ENCODE results near the gene STAC2. TPM values are rescaled to one million over a fixed set of nuclear protein-coding genes. Genes with fewer than 3 reads are reported as not detected.

STAC2 gene
- total and polyA plus RNA-seq, 9 of the 15 experiments (the other 6 are each of a cell fraction or from before 2014, with no cell fraction given), result not detected

DNA sequence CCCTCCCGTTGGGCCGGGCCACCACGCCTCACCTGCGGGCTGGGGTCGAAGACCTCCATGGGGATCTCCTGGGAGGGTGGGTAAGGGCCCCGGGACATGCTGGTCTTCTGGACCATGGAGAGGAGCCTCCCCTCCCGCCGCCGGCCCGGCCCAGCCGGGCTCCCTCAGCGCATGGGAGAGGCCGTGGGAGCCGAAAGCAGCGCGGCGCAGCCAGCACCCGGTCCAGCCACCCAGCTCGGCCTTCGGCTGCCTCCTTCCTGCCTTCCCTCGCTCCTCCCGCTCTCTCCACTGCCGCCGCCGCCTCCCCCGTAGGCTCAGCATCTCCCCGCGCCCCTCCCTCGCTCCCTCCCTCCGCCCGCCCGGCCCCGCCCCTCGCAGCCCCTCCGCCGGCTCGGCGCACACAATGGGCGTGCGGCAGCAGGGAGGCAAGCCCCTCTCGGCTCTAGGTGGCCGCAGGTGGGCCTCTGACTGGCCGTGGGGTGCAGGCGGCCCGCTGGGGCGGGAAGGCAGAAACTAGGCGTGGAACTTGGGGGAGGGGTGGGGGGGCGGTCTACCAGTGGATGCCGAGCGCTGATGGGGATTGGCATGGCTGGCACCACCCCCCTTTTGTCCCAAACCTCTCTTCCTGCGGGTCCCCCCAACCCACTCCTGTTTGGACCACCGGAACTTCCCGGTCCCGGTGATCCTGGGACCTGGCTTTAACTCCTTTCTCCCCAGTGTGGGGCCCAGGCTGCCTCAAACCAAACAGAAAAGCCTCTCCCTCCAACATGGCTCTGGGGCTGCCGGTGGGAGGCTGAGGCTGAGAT lies 28.2 kb downstream of the STAC2 start, which contains the start of gene CACNB1 (continued):
- TF ChIP-seq, protein P1, sequence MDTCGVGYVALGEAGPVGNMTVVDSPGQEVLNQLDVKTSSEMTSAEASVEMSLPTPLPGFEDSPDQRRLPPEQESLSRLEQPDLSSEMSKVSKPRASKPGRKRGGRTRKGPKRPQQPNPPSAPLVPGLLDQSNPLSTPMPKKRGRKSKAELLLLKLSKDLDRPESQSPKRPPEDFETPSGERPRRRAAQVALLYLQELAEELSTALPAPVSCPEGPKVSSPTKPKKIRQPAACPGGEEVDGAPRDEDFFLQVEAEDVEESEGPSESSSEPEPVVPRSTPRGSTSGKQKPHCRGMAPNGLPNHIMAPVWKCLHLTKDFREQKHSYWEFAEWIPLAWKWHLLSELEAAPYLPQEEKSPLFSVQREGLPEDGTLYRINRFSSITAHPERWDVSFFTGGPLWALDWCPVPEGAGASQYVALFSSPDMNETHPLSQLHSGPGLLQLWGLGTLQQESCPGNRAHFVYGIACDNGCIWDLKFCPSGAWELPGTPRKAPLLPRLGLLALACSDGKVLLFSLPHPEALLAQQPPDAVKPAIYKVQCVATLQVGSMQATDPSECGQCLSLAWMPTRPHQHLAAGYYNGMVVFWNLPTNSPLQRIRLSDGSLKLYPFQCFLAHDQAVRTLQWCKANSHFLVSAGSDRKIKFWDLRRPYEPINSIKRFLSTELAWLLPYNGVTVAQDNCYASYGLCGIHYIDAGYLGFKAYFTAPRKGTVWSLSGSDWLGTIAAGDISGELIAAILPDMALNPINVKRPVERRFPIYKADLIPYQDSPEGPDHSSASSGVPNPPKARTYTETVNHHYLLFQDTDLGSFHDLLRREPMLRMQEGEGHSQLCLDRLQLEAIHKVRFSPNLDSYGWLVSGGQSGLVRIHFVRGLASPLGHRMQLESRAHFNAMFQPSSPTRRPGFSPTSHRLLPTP (IDR thresholded peaks at IDR 0.05; ENCODE audit: borderline replicate concordance, extremely low read depth, insufficient read length), result no peak
- TF ChIP-seq ESRRA (IDR thresholded peaks at IDR 0.05; ENCODE audit: borderline replicate concordance, low read depth), result no peak
- no peak for TF ChIP-seq ZNF583 (CRISPR knock-in tag; IDR thresholded peaks at IDR 0.05)
- TF ChIP-seq TSC22D4 (tag; IDR thresholded peaks at IDR 0.05), result no peak
- TF ChIP-seq ELF2 (CRISPR knock-in tag; IDR thresholded peaks at IDR 0.05), result no peak
- TF ChIP-seq, protein P2, sequence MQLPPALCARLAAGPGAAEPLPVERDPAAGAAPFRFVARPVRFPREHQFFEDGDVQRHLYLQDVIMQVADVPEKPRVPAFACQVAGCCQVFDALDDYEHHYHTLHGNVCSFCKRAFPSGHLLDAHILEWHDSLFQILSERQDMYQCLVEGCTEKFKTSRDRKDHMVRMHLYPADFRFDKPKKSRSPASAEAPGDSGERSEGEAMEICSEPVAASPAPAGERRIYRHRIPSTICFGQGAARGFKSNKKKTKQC (CRISPR knock-in tag; IDR thresholded peaks at IDR 0.05), result no peak
- TF ChIP-seq, protein P3, sequence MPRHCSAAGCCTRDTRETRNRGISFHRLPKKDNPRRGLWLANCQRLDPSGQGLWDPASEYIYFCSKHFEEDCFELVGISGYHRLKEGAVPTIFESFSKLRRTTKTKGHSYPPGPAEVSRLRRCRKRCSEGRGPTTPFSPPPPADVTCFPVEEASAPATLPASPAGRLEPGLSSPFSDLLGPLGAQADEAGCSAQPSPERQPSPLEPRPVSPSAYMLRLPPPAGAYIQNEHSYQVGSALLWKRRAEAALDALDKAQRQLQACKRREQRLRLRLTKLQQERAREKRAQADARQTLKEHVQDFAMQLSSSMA (CRISPR knock-in tag; IDR thresholded peaks at IDR 0.05), result no peak
- TF ChIP-seq HNRNPLL (IDR thresholded peaks at IDR 0.05; ENCODE audit: low read depth, low read length, poor library complexity, severe bottlenecking), result no peak
- no peak for TF ChIP-seq CEBPB (tag; IDR thresholded peaks at IDR 0.05)
- no peak for TF ChIP-seq ZNF124 (CRISPR knock-in tag; IDR thresholded peaks at IDR 0.05)
- no peak for TF ChIP-seq SLC30A9 (CRISPR knock-in tag; IDR thresholded peaks at IDR 0.05)
- TF ChIP-seq DDX20 (tag; IDR thresholded peaks at IDR 0.05; ENCODE audit: low read depth), result no peak
- TF ChIP-seq EZH2 (IDR thresholded peaks at IDR 0.05; ENCODE audit: borderline replicate concordance, low read depth, low read length), result no peak
- no peak for TF ChIP-seq ASH1L (IDR thresholded peaks at IDR 0.05; ENCODE audit: borderline replicate concordance, low read depth, partially characterized antibody)
- peak; percentile 51 to 84; a peak in 3 of 4 replicates for TF ChIP-seq MAZ (CRISPR knock-in tag; conservative IDR thresholded peaks at IDR 0.05 in 1 of 2, IDR thresholded peaks at IDR 0.05 in 1 of 2)
- no peak for TF ChIP-seq EP300 (IDR thresholded peaks at IDR 0.05; ENCODE audit: low read length)
- peak; percentile 31 for TF ChIP-seq TBP (optimal IDR thresholded peaks at IDR 0.05; ENCODE audit: low read depth, low read length)
- no peak for TF ChIP-seq ZNF668 (CRISPR knock-in tag; IDR thresholded peaks at IDR 0.05)
- TF ChIP-seq KHSRP (IDR thresholded peaks at IDR 0.05), result no peak
- no peak for TF ChIP-seq HEY1 (CRISPR knock-in tag; IDR thresholded peaks at IDR 0.05; ENCODE audit: borderline replicate concordance)
- no peak for TF ChIP-seq RBM22 (IDR thresholded peaks at IDR 0.05; ENCODE audit: low read depth, low read length, poor library complexity, severe bottlenecking)
- TF ChIP-seq, protein P4, sequence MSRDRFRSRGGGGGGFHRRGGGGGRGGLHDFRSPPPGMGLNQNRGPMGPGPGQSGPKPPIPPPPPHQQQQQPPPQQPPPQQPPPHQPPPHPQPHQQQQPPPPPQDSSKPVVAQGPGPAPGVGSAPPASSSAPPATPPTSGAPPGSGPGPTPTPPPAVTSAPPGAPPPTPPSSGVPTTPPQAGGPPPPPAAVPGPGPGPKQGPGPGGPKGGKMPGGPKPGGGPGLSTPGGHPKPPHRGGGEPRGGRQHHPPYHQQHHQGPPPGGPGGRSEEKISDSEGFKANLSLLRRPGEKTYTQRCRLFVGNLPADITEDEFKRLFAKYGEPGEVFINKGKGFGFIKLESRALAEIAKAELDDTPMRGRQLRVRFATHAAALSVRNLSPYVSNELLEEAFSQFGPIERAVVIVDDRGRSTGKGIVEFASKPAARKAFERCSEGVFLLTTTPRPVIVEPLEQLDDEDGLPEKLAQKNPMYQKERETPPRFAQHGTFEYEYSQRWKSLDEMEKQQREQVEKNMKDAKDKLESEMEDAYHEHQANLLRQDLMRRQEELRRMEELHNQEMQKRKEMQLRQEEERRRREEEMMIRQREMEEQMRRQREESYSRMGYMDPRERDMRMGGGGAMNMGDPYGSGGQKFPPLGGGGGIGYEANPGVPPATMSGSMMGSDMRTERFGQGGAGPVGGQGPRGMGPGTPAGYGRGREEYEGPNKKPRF (IDR thresholded peaks at IDR 0.05; ENCODE audit: low read depth, low read length), result no peak
- no peak for TF ChIP-seq ARID1B (IDR thresholded peaks at IDR 0.05)

Measured in K562 (cell line).